DOHH2 (cell line): Measurements from ENCODE around the gene DDA1.

Source experiments
- H3F3A ChIP-seq: fragments of 200-600 bp; sonication (generic), shearing (Covaris generic); 2 replicates; pipeline ENCODE4 v1.6.0; 2016; ENCODE audit warnings: antibody characterized with exemption, mild to moderate bottlenecking; ENCODE audit not compliant: control insufficient read depth, insufficient read depth
- H3K27ac ChIP-seq: fragments of 200-600 bp; sonication (generic); 2 replicates; pipeline ENCODE4 v1.5.1; 2014; ENCODE audit warnings: low read depth, mild to moderate bottlenecking, low read length, moderate library complexity
- H3K27me3 ChIP-seq: fragments of 200-600 bp; sonication (generic); 2 replicates; pipeline ENCODE4 v1.6.1; 2014; ENCODE audit warnings: mild to moderate bottlenecking, low read length, mixed read lengths; ENCODE audit not compliant: control insufficient read depth
- H3K36me3 ChIP-seq: fragments of 200-600 bp; sonication (generic); 2 replicates; pipeline ENCODE4 v1.6.1; 2014; ENCODE audit warnings: mild to moderate bottlenecking, low read length, moderate library complexity, mixed read lengths; ENCODE audit not compliant: control insufficient read depth
- H3K4me1 ChIP-seq: fragments of 200-600 bp; sonication (generic); 2 replicates; pipeline ENCODE4 v1.6.1; 2014; ENCODE audit warnings: mild to moderate bottlenecking, low read length, mixed read lengths; ENCODE audit not compliant: control insufficient read depth
- H3K4me2 ChIP-seq: fragments of 200-600 bp; sonication (generic); 2 replicates; pipeline ENCODE4 v1.6.0; 2014; ENCODE audit warnings: mild to moderate bottlenecking, low read length, moderate library complexity
- H3K4me3 ChIP-seq: fragments of 200-600 bp; sonication (generic); 2 replicates; pipeline ENCODE4 v1.5.1; 2014; ENCODE audit warnings: mild to moderate bottlenecking, low read length, mixed read lengths
- H3K79me2 ChIP-seq: fragments of 200-600 bp; sonication (generic); 2 replicates; pipeline ENCODE4 v1.6.1; 2014; ENCODE audit warnings: mild to moderate bottlenecking, low read length, mixed read lengths; ENCODE audit not compliant: control insufficient read depth
- H3K9me2 ChIP-seq: fragments of 200-600 bp; sonication (generic); replicated peaks from 2 replicates; pipeline ENCODE4 v1.6.1; 2014; ENCODE audit warnings: mild to moderate bottlenecking, low read length, mixed read lengths; ENCODE audit not compliant: control insufficient read depth
- H3K9me3 ChIP-seq: fragments of 200-600 bp; sonication (generic); 2 replicates; pipeline ENCODE4 v1.6.1; 2014; ENCODE audit warnings: antibody characterized with exemption, low read length, mixed read lengths; ENCODE audit not compliant: control insufficient read depth, insufficient read depth
- H4K20me1 ChIP-seq: fragments of 200-600 bp; sonication (generic); 2 replicates; pipeline ENCODE4 v1.6.0; 2014; ENCODE audit warnings: low read depth, mild to moderate bottlenecking, antibody characterized with exemption, low read length, moderate library complexity; ENCODE audit not compliant: control insufficient read depth, insufficient read depth
- CTCF ChIP-seq: fragments of 200-600 bp; sonication (generic); IDR thresholded peaks from one replicate; pipeline ENCODE4 v1.5.1; 2014; ENCODE audit warnings: antibody characterized with exemption, mild to moderate bottlenecking, low read depth, low read length; ENCODE audit not compliant: poor library complexity, severe bottlenecking
- EZH2phosphoT487 ChIP-seq: fragments of 200-600 bp; sonication (generic); IDR thresholded peaks from 2 replicates; pipeline ENCODE4 v1.6.1; 2017; ENCODE audit warnings: borderline replicate concordance, mild to moderate bottlenecking, antibody characterized with exemption, low read length, moderate library complexity, mixed read lengths

The DDA1 gene

DNA sequence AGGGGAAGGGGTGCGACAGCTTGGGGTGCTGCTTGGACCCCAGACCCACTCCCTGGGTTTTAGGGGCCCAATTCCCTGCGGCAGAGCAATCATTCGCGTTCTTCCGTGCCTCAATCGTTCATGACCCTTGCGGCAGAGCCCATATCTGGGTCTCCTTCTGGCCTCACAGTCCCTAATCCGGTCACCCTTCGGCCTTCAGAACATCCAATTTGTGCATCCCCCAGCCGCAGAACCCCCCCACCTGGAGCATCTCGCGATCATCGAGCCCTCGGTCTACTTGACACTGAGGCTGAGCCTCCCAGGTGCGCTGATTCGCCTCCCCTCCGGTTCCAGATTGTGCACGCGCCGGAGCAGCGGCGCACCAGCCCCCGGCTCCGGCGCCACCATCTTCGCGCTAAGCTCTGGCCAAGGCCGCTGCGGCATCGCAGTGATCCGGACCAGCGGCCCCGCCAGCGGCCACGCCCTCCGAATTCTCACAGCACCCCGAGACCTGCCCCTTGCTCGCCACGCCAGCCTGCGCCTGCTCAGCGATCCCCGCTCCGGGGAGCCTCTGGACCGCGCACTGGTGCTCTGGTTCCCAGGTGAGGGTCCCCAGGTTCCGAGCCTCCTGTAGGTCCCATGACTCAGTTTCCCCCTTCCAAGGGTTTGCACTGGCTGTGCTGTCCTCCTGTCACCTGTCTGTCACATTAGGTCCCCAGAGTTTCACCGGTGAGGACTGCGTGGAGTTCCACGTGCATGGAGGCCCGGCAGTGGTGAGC lies 28.5 kb downstream of the DDA1 start:
- Histone ChIP-seq H3K4me2 (peak overlapping the region; percentile 96), H3K79me2 (peaks cover 25% of the 10 kb centered on the region), H3K9me3 (peaks cover 5% of the 10 kb centered on the region; the same call in 1 of the 2 replicates), H3K4me3 (peak overlapping the region; percentile 96), H4K20me1 (no peaks in the 10 kb centered on the region; the same call in 1 of the 2 replicates), H3K36me3 (peaks cover 39% of the 10 kb centered on the region), H3K4me1 (peaks cover 43% of the 10 kb centered on the region), H3K9me2 (no peaks in the 10 kb centered on the region), H3K27me3 (no peaks in the 10 kb centered on the region), H3K27ac (peak overlapping the region; percentile 76), H3F3A (peaks cover 8% of the 10 kb centered on the region)
- TF ChIP-seq EZH2phosphoT487 (no peak), CTCF (no peak)

GRCh38 chr19:17338433-17339078 lies 29.2 kb downstream of the DDA1 start:
- no peaks in the 10 kb centered on the region; the same call in 1 of the 2 replicates for H4K20me1 ChIP-seq
- peaks cover 8% of the 10 kb centered on the region for H3F3A ChIP-seq
- H3K4me1 ChIP-seq = peaks cover 42% of the 10 kb centered on the region
- no peaks in the 10 kb centered on the region for H3K9me2 ChIP-seq
- no peaks in the 10 kb centered on the region for H3K9me3 ChIP-seq
- TF ChIP-seq CTCF (no peak), EZH2phosphoT487 (no peak)
- H3K79me2 ChIP-seq = peaks cover 25% of the 10 kb centered on the region
- H3K36me3 ChIP-seq = peaks cover 38% of the 10 kb centered on the region
- peak overlapping the region; percentile 96 for H3K4me3 ChIP-seq
- H3K27me3 ChIP-seq = no peaks in the 10 kb centered on the region
- peak overlapping the region; percentile 96 for H3K4me2 ChIP-seq
- no peak overlapping the region for H3K27ac ChIP-seq

DNA sequence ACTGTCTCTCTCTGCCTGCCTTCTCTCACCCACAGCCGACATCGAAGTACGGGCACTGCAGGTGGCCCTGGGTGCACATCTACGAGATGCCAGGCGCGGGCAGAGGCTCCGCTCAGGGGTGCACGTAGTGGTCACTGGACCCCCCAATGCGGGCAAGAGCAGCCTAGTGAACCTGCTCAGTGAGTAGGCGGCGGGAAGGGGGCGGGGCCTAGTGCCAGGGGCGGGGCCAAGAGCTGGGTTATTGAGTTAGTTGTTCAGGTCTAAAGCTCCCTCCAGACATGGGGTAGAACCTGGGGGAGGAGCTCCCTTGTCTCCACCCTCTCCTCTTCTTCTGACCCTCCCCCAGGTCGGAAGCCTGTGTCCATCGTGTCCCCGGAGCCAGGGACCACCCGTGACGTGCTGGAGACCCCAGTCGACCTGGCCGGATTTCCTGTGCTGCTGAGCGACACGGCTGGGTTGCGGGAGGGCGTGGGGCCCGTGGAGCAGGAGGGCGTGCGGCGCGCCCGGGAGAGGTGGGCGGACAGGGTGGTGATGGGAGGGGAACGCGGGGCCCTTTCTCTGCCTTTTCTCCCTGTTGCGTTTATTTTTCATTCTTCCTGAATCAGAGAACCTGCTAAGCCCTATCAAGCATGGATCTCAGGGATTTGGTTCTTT lies 29.9 kb downstream of the DDA1 start:
- peak overlapping the region; percentile 96 for H3K4me2 ChIP-seq
- H3K27ac ChIP-seq = no peak overlapping the region
- H3K36me3 ChIP-seq = peaks cover 42% of the 10 kb centered on the region
- TF ChIP-seq CTCF (no peak), EZH2phosphoT487 (no peak)
- H3K9me3 ChIP-seq = no peaks in the 10 kb centered on the region
- no peaks in the 10 kb centered on the region; the same call in 1 of the 2 replicates for H4K20me1 ChIP-seq
- no peaks in the 10 kb centered on the region for H3K9me2 ChIP-seq
- no peaks in the 10 kb centered on the region for H3K27me3 ChIP-seq
- H3K79me2 ChIP-seq = peaks cover 25% of the 10 kb centered on the region
- peak overlapping the region; percentile 96; the same call in 1 of the 2 replicates for H3K4me3 ChIP-seq
- H3K4me1 ChIP-seq = peaks cover 38% of the 10 kb centered on the region
- H3F3A ChIP-seq = peaks cover 12% of the 10 kb centered on the region
